Tibial artery (tissue), 4 donors: ENCODE results near the gene MACROH2A1.

ENCODE experiments used
- DNase-seq, 2 donors: peaks; one replicate each; pipeline ENCODE4 v3.0.0-alpha.2; 2019
- H3K27ac ChIP-seq, 2 donors: fragments of 200-600 bp; sonication (generic) in 1 of 2; 1 replicate in 1 of 2; 2 replicates in 1 of 2; pipeline ENCODE4 v1.5.1; 2018 to 2019; ENCODE audit warnings: mild to moderate bottlenecking in 1 of 2
- H3K27me3 ChIP-seq, 2 donors: fragments of 200-600 bp; sonication (generic) in 1 of 2; one replicate each; pipeline versions ENCODE4 v1.5.1 to v1.6.0; 2016 to 2019
- H3K36me3 ChIP-seq, 3 donors: fragments of 200-600 bp; sonication (generic) in 2 of 3; one replicate each; pipeline ENCODE4 v1.5.1; 2016 to 2019; ENCODE audit warnings: mild to moderate bottlenecking in 2 of 3
- H3K4me1 ChIP-seq, 4 donors: fragments of 200-600 bp; sonication (generic) in 2 of 4; 1 replicate in 3 of 4; 2 replicates in 1 of 4; pipeline ENCODE4 v1.5.1; 2016 to 2019
- H3K4me3 ChIP-seq, 2 donors: fragments of 200-600 bp; sonication (generic) in 1 of 2; 1 replicate in 1 of 2; 2 replicates in 1 of 2; pipeline ENCODE4 v1.5.1; 2018 to 2019; ENCODE audit warnings: mild to moderate bottlenecking in 2 of 2
- H3K9me3 ChIP-seq, 3 donors: fragments of 200-600 bp; sonication (generic) in 1 of 3; one replicate each; pipeline ENCODE4 v1.5.1; 2016 to 2019
- CTCF ChIP-seq, 2 experiments: fragments of 200-600 bp in 1 of 2; fragments of 450-650 bp in 1 of 2; IDR thresholded peaks; one replicate each; pipeline ENCODE4 v1.5.1; 2017 to 2019; ENCODE audit warnings: antibody characterized with exemption in 2 of 2, mild to moderate bottlenecking in 1 of 2, moderate library complexity in 1 of 2
- intact Hi-C: fragments of 100-400 bp; cut with DNase I; formaldehyde crosslinking; loops from one replicate; pipeline ENCODE4 v1.15.0; 2023; ENCODE audit warnings: low total_unique reads

Gene MACROH2A1

GRCh38 chr5:135433681-135434426, 34.8 kb upstream of the MACROH2A1 start:
- TF ChIP-seq CTCF (IDR thresholded peaks at IDR 0.05), result no peak
- Histone ChIP-seq H3K4me3 (no peak overlapping the region), H3K27ac (no peak overlapping the region), H3K36me3 (no peaks in the 10 kb centered on the region), H3K4me1 (peaks cover 0 to 13% (median 2%) of the 10 kb centered on the region in 4 donors), H3K9me3 (peaks cover 0 to under 1% (median 0%) of the 10 kb centered on the region in 3 donors), H3K27me3 (peaks cover 0 to 24% of the 10 kb centered on the region in 2 donors)
- DNase-seq, result no peak
- intact Hi-C loops, result no loop called here

DNA sequence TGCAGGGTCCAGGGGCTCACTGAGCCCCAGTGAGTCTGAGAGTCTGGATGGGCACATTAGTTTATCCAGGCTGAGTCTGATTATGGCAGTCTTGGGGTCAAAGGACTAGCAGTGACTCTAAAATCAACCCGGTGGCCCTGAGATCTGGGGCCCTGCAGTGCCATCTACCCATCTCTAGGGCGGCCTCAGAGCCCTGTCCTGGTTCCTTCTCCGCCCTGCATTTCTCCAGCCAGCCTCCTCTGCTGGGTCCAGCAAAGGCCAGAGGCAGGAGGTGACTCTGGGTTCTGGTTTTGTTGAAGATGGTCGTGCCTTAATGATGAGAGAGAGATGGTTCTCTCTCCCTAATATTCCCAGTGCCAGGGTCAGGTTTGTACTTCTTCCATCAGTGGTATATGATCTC, 33.1 kb upstream of the MACROH2A1 start:
- intact Hi-C loops, result no loop called here
- peaks cover 0 to 4% (median 0%) of the 10 kb centered on the region in 4 donors for H3K4me1 ChIP-seq
- no peak overlapping the region for H3K4me3 ChIP-seq
- H3K9me3 ChIP-seq, result peaks cover 0 to 9% (median 2%) of the 10 kb centered on the region in 3 donors
- no peak for TF ChIP-seq CTCF (IDR thresholded peaks at IDR 0.05)
- no peak for DNase-seq
- H3K27ac ChIP-seq, result no peak overlapping the region
- H3K27me3 ChIP-seq, result peaks cover 0 to 24% of the 10 kb centered on the region in 2 donors
- H3K36me3 ChIP-seq, result no peaks in the 10 kb centered on the region

DNA sequence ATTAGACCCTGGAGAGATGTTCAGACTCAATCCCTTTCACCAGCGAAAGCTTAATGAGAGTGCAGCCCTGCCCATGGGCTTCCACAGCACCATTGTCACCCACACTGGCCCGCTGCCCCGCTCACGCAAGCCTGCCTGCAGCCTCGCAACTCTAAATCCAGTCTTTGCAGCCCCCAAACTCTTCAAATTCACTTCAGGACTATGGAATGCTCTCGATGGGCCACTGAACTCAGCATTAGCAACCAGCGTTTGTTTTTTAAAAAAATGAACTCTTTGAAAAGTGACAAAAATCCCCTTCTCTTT, 31.1 kb upstream of the MACROH2A1 start:
- peaks cover 0 to 9% (median 2%) of the 10 kb centered on the region in 3 donors for H3K9me3 ChIP-seq
- H3K4me1 ChIP-seq, result peaks cover 0 to 4% (median 0%) of the 10 kb centered on the region in 4 donors
- H3K36me3 ChIP-seq, result no peaks in the 10 kb centered on the region
- intact Hi-C loops, result no loop called here
- no peak overlapping the region for H3K4me3 ChIP-seq
- H3K27me3 ChIP-seq, result peaks cover 0 to 6% of the 10 kb centered on the region in 2 donors
- no peak for DNase-seq
- no peak overlapping the region for H3K27ac ChIP-seq
- no peak for TF ChIP-seq CTCF (IDR thresholded peaks at IDR 0.05)

DNA sequence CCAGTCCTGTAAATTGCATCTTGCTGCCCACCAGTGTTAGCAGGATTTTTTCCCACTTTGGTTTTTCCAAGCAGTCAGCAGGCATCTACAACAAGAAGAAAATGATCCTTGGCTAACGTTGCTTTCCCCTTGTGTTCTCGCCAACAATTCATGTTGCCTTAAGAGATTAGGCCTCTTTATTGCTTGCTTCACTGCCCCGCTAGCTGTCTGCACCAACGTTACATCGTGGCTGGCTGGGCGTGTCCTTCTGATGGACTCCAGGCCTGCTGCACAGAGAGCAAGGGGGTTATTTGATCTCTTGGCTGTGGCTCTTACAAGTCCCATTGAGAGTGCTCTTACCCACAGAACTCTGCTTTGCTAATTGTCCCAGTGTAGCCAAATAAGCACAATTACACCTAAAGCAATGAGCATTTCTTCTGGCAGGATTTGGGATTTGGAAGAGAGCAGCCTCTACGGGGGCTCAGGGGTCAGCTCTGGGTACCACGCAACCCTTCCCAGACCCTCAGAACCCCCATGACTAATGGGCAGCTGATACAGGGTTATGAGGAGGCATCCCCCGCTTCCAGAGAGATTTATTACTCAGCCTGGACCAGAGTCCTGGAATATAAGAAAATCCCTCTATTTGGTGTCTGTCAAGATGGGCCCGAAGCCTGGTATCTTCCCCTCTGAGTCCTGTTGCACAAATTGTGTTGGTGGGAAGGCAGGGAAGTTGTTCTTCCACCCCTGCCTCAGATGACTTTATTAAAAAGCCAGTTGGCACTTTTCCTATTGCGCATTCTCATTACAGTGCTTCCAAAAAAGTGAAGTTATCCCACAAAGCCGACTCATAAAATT, 30.5 kb upstream of the MACROH2A1 start:
- Histone ChIP-seq H3K36me3 (no peaks in the 10 kb centered on the region), H3K27ac (no peak overlapping the region), H3K4me1 (peaks cover 0 to 4% (median 0%) of the 10 kb centered on the region in 4 donors), H3K9me3 (peaks cover 0 to 9% (median 2%) of the 10 kb centered on the region in 3 donors), H3K27me3 (peaks cover 0 to 2% of the 10 kb centered on the region in 2 donors), H3K4me3 (no peak overlapping the region)
- DNase-seq, result no peak
- intact Hi-C loops, result no loop called here
- TF ChIP-seq CTCF (IDR thresholded peaks at IDR 0.05), result no peak

- Histone ChIP-seq H3K27ac (no peak overlapping the region), H3K4me1 (peaks cover 0 to 4% (median 0%) of the 10 kb centered on the region in 4 donors), H3K4me3 (no peak overlapping the region), H3K9me3 (peaks cover 0 to 9% (median 2%) of the 10 kb centered on the region in 3 donors), H3K36me3 (no peaks in the 10 kb centered on the region), H3K27me3 (no peaks in the 10 kb centered on the region)
- no peak for TF ChIP-seq CTCF (IDR thresholded peaks at IDR 0.05)
- no peak for DNase-seq
- intact Hi-C loops, result no loop called here
Observed at GRCh38 chr5:135428586-135428985, 29.6 kb upstream of the MACROH2A1 start.
